ENCODE results near the gene SLIRP.
A peak's percentile ranks its signal among the peaks of the same experiment; 100 is the strongest.
"Not testable (repeated sequence)": the region's sequence is repeated elsewhere in the genome, so short reads cannot be mapped to it uniquely, and the experiment has no call there.

The SLIRP gene

DNA sequence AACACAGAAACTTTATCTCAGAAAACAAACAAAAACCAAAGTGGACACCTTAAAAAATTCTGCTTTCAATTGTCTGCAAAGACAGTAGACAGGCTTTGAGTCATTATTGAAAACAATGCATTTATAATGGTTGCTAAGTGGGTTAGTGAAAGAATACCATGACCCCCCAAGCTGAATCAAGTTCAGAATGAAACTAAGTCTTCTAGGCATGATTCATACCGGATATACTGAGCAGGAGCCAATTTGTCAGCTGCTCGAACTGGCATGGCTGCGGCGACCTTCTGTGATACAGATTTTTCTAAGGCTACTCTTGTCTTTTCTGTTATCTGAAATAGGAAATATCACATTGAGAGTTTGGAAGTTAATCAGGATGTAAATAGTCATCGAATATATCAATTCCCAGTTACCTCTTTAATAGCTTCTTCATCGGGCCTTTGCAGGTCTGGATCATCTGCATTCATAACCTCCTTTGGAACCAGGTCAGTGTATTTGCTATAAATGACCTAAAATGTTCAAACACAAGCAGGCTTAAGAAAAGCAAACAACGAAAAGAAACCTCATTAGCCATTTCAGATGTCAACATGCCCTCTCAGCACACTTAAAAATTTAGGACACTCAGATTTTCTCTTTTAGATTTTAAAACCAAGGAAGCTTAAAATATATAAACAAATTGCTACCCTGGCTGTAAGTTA lies 30.8 kb downstream of the SLIRP start:
- no peak for DNase-seq (ENCODE audit: low read depth)
- H3K4me3 ChIP-seq (ENCODE audit: low read length) = no peak overlapping the region

GRCh38 chr14:77741438-77741837 lies 33.5 kb downstream of the SLIRP start:
- no peak for DNase-seq (ENCODE audit: low read depth)
- TF ChIP-seq, protein P1, sequence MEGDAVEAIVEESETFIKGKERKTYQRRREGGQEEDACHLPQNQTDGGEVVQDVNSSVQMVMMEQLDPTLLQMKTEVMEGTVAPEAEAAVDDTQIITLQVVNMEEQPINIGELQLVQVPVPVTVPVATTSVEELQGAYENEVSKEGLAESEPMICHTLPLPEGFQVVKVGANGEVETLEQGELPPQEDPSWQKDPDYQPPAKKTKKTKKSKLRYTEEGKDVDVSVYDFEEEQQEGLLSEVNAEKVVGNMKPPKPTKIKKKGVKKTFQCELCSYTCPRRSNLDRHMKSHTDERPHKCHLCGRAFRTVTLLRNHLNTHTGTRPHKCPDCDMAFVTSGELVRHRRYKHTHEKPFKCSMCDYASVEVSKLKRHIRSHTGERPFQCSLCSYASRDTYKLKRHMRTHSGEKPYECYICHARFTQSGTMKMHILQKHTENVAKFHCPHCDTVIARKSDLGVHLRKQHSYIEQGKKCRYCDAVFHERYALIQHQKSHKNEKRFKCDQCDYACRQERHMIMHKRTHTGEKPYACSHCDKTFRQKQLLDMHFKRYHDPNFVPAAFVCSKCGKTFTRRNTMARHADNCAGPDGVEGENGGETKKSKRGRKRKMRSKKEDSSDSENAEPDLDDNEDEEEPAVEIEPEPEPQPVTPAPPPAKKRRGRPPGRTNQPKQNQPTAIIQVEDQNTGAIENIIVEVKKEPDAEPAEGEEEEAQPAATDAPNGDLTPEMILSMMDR (conservative IDR thresholded peaks at IDR 0.05; ENCODE audit: low read depth, low read length) = no peak
- no peak overlapping the region for H3K4me3 ChIP-seq (ENCODE audit: low read length)

More for the DNA sequence above, 30.8 kb downstream of the SLIRP start:
- TF ChIP-seq, protein P1 (conservative IDR thresholded peaks at IDR 0.05; ENCODE audit: low read depth, low read length) = no peak

DNA sequence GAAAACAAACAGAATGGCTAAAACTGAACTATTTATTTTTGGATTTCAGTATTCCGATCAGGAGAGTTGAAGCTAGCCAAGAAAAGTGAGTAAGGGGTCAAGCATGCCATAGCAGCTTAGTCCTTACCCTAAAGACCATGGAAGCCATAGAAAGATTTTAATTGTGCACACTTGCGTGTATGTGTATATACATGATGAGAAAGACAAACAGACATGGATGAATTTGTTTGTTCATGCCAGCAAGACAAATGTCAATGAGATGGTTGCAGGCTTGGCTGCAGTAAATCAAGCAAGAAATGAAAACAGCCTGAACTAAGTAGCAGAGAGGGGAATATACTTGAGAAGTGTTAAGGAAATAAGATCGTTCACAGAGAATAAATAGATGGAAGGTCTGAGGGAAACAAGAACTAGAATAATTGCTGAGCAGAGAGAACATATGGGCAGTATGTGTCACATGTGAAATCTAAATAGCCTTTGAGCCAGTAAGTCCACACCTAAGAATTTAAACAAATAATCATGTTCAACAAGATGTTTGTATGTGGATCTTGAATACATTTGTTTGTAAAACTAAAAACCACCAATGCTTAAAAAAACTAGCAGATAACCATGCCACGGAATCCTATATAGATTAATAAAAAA lies 38.3 kb downstream of the SLIRP start:
- no peak overlapping the region for H3K4me3 ChIP-seq (ENCODE audit: low read length)
- TF ChIP-seq, protein P1 (conservative IDR thresholded peaks at IDR 0.05; ENCODE audit: low read depth, low read length) = no peak
- DNase-seq (ENCODE audit: low read depth) = no peak

DNA sequence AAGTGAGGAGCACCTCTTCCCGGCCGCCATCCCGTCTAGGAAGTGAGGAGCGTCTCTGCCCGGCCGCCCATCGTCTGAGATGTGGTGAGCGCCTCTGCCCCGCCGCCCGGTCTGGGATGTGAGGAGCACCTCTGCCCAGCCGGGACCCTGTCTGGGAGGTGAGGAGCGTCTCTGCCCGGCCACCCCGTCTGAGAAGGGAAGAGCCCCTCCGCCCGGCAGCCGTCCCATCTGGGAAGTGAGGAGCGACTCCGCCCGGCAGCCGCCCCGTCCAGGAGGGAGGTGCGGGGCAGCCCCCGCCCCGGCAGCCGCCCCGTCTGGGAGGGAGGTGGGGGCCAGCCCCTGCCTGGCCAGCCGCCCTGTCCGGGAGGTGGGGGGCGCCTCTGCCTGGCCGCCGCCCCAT lies 39.5 kb downstream of the SLIRP start:
- DNase-seq (ENCODE audit: low read depth); H3K4me3 ChIP-seq (ENCODE audit: low read length): not testable (repeated sequence)

- no peak for DNase-seq (ENCODE audit: low read depth)
- TF ChIP-seq, protein P1 (conservative IDR thresholded peaks at IDR 0.05; ENCODE audit: low read depth, low read length) = no peak
- H3K4me3 ChIP-seq (ENCODE audit: low read length) = no peak overlapping the region
Measured at GRCh38 chr14:77752266-77752665, 44.4 kb downstream of the SLIRP start.

DNA sequence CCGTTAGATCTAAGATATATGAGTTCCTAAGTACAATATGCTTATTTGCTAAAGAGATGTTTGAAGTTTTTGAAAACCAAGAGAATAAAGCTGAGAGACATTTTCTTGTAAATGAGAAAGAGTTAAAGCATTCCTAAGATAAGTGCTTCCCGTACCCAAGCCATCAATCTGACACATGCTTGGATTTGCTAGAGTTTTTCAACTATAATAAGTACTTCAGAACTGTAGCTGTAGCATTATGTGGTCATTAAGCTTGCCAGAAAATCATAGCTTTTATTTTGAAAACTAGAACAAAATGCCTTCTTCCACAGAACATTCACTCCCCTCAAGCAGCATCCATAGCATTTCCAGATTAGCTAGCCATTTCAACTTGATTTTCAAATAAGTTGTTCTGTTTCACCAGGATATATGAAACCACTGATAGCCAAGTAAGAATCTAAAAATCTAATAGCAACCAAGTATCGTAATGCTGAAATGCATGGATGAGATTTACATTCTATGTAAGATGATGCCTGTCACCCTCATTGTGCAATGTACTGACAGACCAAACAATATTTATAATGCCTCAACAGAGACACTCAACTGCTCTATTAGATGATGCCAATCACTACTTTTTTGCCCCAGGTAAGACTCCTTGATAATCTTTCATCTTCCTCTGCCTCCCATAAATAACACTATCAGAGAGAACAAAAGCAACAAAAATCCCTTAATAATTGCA lies 45.1 kb downstream of the SLIRP start:
- DNase-seq (ENCODE audit: low read depth) = peak; percentile 5

More for the DNA sequence above, 45.1 kb downstream of the SLIRP start:
- TF ChIP-seq, protein P1 (conservative IDR thresholded peaks at IDR 0.05; ENCODE audit: low read depth, low read length) = no peak
- no peak overlapping the region for H3K4me3 ChIP-seq (ENCODE audit: low read length)
